ENCODE results near the gene SGSM1.

SGSM1 gene

DNA sequence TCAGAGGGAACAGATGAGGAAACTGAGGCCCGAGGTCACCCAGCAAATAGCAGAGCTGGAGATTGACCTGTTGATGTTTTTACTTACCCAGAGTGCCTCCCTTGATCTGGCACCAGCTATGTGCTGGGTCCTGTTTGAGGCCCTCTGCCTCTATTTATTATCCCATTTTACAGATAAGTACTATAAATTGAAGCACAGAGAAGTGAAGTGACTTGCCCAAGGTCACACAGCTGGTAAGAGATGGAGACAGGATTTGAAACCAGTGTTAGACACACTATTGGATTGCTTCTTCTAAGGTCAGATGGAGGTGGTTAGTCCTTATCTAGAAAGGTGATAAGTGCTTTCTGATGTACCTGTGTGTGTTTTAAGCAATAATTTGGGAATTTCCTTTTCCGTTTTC is 13.5 kb downstream of the SGSM1 start:
- no peak for DNase-seq (ENCODE audit: low read depth, low spot score)
- H3K4me3 ChIP-seq (ENCODE audit: low read depth, low read length), result no peak overlapping the region
- TF ChIP-seq, protein P1, sequence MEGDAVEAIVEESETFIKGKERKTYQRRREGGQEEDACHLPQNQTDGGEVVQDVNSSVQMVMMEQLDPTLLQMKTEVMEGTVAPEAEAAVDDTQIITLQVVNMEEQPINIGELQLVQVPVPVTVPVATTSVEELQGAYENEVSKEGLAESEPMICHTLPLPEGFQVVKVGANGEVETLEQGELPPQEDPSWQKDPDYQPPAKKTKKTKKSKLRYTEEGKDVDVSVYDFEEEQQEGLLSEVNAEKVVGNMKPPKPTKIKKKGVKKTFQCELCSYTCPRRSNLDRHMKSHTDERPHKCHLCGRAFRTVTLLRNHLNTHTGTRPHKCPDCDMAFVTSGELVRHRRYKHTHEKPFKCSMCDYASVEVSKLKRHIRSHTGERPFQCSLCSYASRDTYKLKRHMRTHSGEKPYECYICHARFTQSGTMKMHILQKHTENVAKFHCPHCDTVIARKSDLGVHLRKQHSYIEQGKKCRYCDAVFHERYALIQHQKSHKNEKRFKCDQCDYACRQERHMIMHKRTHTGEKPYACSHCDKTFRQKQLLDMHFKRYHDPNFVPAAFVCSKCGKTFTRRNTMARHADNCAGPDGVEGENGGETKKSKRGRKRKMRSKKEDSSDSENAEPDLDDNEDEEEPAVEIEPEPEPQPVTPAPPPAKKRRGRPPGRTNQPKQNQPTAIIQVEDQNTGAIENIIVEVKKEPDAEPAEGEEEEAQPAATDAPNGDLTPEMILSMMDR (IDR thresholded peaks at IDR 0.05; ENCODE audit: low read depth, low read length), result no peak
- in situ Hi-C loops (cut with HindIII; ENCODE audit: low sequenced_read_pairs), result no loop called here

DNA sequence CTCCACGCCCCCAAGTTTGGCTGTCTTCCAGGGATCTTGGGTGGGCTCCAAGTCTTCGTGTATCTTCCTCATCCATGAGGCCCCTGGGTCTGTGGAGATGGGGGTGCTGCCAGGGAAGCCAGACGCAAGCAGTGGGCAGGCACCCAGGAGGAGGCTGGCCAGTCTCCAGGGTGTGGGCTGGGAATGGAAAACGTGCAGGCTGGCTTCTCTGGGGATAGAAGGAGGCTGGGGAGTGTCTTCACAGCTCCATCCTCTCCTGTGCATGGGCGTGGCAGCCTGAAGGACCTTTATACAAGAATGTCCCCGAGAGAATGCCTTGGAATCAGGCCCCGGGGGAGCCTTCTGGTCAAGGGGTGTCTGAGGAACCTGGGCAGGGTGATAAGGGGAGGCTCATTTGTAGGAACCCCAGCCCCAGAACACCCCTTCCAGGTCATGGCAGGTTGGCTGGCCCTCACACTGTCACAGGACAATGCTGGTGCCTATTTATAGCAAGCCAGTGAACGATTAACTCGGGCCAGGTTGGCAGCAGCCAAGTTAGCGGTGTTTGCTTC is 14.0 kb downstream of the SGSM1 start:
- no peak for DNase-seq (ENCODE audit: low read depth, low spot score)
- H3K4me3 ChIP-seq (ENCODE audit: low read depth, low read length), result no peak overlapping the region
- TF ChIP-seq, protein P1 (IDR thresholded peaks at IDR 0.05; ENCODE audit: low read depth, low read length), result no peak
- in situ Hi-C loops (cut with HindIII; ENCODE audit: low sequenced_read_pairs), result no loop called here

DNA sequence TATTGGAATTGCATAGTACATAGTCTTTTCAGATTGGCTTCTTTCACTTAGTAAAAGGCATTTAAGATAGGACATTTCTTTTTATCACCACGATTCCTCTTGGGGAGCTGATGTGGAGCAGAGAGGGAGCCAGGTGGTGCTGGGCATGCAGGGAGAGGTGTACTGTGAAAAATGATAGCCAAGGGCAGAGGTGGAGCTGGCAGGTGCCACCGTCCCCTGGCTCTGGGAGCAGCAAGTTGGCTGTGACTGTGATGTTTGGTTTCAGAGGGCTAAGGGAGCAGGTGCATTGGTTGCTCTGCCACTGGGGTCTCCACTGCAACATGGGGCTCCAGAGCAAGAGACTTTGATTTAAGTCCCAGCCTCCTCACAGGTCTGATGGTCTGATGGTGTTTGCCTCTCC is 16.5 kb downstream of the SGSM1 start:
- no peak for DNase-seq (ENCODE audit: low read depth, low spot score)
- TF ChIP-seq, protein P1 (IDR thresholded peaks at IDR 0.05; ENCODE audit: low read depth, low read length), result no peak
- no peak overlapping the region for H3K4me3 ChIP-seq (ENCODE audit: low read depth, low read length)
- in situ Hi-C loops (cut with HindIII; ENCODE audit: low sequenced_read_pairs), result no loop called here

DNA sequence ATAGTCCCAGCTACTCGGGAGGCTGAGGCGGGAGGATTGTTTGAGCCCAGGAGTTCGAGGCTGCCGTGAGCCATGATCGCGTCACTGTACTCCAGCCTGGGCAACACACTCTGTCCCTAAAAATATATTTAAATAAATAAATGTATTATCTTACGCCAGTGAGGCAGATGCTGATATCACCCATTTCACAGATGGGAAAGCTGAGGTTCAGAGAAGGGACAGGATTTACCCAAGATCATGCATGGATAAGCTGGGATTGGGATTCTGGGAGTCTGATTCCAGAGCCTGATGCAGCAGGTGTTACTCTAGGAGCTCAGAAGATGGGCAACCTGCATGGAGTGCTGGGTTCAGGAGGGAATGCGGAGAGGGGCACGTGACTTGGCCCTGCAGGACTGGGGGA is 17.8 kb downstream of the SGSM1 start:
- DNase-seq (ENCODE audit: low read depth, low spot score), result no peak
- TF ChIP-seq, protein P1 (IDR thresholded peaks at IDR 0.05; ENCODE audit: low read depth, low read length), result no peak
- no peak overlapping the region for H3K4me3 ChIP-seq (ENCODE audit: low read depth, low read length)
- in situ Hi-C loops (cut with HindIII; ENCODE audit: low sequenced_read_pairs), result no loop called here

DNA sequence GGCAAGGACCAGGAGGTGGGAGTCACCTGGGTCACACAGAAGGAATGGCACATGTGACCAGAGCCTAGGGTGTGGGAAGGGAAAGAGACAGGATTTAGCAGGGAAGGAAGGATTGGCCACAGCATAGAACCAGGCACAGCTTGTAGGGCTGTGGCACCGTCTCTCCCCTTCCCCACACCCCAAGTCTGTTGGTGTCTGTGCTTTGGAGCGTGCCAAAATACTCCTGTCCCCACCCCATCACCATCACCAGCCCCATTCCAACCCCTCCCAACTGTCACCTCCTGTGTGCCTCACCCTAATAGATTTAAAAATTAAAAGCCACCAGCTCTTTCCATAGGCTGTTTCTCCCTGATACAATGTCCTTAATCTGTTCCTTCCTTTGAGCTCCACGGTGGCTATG is 18.2 kb downstream of the SGSM1 start:
- TF ChIP-seq, protein P1 (IDR thresholded peaks at IDR 0.05; ENCODE audit: low read depth, low read length), result no peak
- in situ Hi-C loops (cut with HindIII; ENCODE audit: low sequenced_read_pairs), result no loop called here
- no peak overlapping the region for H3K4me3 ChIP-seq (ENCODE audit: low read depth, low read length)
- no peak for DNase-seq (ENCODE audit: low read depth, low spot score)

DNA sequence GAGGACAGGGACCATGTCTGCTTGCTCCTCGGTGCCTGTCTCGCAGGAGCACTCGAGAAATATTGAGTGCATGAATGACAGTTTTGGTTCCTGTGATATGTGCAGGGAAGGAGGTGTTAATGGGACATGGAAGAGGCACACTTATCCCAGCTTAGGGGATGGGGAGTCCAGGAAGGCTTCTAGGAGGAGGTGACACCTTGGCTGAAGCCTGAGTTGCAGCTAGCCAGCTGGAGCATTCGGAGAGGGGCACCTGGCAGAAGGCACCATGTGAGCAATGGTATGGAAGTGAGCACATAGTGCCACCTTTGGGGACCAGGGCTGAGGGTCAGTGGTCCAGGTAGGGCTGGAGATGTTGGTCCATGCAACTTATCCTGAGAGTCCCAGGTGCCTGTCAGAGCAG is 18.9 kb downstream of the SGSM1 start:
- no peak for DNase-seq (ENCODE audit: low read depth, low spot score)
- H3K4me3 ChIP-seq (ENCODE audit: low read depth, low read length), result no peak overlapping the region
- in situ Hi-C loops (cut with HindIII; ENCODE audit: low sequenced_read_pairs), result no loop called here
- TF ChIP-seq, protein P1 (IDR thresholded peaks at IDR 0.05; ENCODE audit: low read depth, low read length), result no peak

Measured in astrocyte of the spinal cord (primary cell).